CD4-positive, alpha-beta T cell treated with Interleukin-4 for 1 hour (primary cell): Measurements from ENCODE around the gene SPTBN5.

Source experiments
- DNase-seq, 2 donors: peaks; one replicate each; pipeline ENCODE4 v3.0.0-alpha.2; 2020 to 2022

SPTBN5 gene

DNA sequence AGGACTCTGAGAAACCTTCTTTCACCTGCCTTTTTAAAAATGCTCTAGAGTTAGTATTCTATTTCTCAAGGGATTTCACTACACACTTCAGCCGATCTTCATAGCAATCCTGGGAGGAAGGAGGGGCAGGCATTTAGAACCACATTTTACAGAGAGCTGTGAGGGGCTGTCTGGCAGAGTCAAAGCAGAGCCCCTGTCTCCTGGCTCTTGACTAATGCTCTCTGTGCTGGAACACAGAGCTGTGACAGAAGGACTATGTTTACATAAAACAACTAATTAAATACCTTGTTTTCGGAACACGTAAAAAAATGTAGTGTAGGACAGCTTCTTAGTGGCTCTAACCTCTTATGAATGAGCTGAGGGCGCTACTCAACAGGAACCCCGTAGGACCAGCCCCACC is 7.6 kb upstream of the SPTBN5 start:
- DNase-seq = no peak

DNA sequence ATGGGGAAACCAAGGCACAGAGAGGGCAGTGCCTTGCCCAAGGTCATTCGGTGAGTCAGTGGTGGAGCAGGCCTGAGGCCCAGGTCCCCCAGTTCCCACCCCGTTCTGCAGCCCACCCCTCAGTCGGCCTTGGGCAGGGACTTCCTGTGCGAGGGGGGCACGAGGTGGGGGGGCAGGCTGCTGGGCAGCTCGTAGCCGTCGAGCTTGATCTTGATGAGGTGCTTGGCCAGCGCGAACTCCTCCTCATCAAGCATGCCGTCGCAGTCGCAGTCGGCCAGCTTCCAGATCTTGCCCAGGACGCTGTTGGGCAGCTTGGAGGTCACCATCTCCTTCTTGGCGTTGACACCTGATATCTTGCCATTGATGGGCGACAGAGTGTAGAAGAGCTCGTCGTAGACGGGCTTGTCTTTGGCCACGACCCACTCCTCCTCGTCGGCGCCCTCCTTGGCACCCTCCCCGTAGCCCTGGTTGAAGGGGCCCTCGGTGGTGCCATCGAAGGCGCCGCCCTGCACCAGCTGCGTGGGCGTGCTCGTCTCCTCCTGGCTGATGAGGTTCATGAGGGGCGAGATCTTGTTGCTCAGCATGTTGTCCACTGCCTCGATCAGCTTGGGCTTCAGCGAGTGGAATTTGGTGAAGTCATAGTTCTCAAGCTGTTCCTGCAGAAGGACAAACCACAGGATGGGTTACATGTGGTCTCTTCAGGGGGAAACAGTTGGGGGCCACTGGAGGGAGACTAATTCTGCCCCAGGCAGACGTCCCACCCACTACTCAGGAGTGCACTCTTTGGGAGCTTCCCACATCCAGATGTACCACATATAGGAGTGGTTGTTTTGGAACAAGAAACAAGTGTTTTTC is 6.9 kb upstream of the SPTBN5 start:
- DNase-seq = no peak

GRCh38 chr15:41899854-41900442 is 6.1 kb upstream of the SPTBN5 start:
- DNase-seq = no peak

GRCh38 chr15:41897363-41897799 is 3.5 kb upstream of the SPTBN5 start:
- no peak for DNase-seq

GRCh38 chr15:41896566-41896965 is 2.7 kb upstream of the SPTBN5 start:
- DNase-seq = no peak

DNA sequence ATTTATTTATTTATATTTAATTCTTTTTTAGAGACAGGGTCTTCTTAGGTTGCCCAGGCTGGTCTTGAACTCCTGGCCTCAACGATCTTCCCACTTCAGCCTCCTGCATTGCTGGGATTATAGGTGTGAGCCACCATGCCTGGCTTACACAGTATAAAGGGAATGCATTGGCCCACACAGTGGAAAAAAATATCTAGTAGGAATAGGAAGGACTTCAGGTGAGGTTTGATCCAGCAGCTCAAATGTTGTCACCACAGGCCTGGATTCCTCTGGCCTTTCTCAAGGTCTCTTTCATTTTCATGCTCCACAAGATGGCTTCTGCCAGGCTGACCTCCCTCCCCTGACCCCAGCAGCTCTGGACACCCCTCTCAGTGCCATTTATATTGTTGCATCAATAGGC is 2.1 kb upstream of the SPTBN5 start:
- no peak for DNase-seq

DNA sequence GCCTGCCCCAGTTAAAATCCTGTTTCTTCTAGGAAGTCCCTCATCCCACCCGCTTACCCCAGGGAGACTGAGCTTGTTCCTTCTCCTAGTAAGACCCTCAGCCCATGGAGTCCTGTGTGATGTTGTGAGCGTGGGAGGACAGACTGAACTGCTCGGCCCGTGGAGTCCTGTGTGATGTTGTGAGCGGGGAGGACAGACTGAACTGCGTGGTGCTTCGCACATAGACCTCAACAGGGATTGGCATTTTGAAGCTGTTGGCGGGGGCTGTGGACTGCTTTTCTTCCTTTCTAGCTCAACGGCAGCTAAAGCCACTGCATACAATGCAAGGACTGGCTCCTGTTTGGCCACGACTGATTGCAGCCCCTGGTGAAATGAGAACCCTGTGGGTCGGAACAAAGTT is 1.6 kb upstream of the SPTBN5 start:
- DNase-seq = no peak

DNA sequence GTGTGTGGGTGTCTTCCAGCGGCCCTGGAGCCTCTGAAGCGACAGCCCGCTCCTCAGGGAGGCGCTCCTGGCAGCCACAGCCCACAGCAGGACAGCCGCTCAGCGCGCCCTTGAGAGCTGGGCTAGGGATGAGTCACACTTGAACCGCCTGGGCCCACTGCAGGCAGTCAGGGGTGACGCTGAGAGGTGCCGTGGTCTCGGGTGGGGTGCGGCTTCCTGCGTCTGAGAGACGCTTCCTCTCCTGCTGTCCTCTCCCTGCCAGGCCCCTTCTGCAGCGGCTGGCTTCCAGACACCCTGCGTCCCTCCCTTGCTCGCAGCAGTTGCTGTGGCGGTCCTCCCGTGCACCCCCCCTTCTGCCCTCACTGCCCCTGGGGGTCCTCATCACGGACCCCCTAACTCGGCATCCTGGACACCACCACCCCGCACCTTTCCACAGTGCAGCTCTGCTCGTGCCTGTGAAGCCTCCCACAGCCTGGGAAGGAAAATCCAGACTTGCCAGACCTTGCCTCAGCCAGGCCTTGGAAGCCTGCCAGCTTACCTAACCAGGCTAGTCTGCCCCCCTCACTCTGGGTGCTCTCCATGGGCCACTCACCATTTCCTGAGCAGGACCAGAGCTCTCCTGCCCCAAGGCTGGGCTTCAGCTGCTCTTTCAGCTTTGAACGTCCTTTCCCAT is 1.1 kb upstream of the SPTBN5 start:
- peak; percentile 89 to 93 for DNase-seq

GRCh38 chr15:41894251-41894790 is 468 bp upstream of the SPTBN5 start:
- no peak for DNase-seq

- DNase-seq = peak in 1 of 2 donors; percentile 23
Observed at GRCh38 chr15:41892621-41893421, 1.0 kb downstream of the SPTBN5 start.

GRCh38 chr15:41891946-41892345 is 1.9 kb downstream of the SPTBN5 start:
- no peak for DNase-seq

DNA sequence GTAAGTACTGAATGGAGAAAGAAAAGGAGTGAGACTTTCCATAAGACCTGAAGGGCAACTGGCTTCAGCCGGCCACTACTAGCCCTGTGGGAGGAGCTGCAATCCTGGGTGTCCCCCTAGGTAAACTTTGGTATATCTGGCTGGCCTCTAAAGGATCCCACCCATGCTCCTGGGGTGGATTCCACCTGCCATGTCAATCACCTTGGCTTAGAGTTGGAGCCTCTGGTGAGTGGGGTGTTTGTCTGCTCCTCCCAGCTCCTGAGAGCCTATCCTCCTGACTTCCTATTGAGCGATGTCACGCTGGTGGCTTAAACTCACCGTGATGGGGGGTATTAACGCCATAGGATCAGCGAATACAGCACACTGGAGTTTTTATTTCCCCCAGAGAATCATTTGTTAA is 2.6 kb downstream of the SPTBN5 start:
- no peak for DNase-seq

DNA sequence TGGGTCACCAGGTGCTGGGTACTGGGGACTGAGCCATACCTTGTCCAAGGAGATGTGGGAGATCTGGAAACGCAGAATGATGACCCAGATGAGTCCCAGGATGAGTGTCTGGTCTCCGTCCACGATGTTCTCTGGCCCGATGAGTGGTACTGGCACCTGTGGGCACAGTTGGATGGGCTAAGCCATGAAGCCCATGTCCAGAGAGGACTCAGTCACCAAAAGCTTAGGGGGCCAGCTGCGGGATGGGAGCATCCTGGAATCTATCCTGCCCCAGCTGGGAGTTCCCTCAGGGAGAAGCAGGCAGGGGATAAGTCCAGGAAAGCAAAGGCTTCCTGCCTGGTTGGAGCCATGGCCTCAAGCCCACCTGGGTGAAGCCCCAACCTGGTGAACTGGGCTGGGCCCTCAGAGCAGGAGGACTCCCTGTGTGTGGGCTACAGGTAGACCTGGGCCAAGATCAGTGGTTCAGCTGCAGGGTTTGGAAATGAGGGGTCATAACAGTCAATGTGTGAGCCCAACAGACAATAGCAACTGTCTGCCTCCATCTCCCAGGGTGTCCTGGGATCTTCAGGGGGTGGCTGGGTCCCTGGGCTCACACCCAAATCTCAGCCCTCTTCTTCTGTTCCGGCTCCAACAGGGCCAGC is 3.7 kb downstream of the SPTBN5 start:
- no peak for DNase-seq

DNA sequence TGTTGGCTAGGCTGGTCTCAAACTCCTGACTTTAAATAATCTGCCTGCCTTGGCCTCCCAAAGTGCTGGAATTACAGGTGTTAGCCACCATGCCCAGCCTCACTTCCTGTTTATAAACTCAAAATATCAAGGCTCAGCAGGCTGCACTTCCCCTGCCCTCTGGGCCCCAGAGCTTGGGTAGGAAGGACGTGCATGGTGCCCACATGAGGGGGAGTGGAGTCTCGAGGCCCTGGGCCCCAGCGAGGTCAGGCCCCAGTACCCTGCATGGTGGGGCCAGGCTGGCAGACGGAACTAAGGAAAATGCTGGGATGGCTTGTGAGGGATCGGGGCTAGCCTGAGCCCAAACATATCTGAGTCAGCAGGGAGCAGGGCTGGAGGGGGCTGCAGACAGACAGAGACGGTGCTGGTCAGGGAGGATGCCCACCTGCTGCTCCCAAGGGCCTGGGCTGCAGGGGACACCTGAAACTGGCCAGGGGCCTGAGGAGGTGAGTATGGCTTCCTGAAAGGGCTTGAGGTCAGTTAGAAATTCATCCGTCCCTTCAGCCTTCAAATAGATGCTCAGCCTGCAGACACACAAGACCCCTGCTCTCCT is 5.1 kb downstream of the SPTBN5 start:
- DNase-seq = peak in 1 of 2 donors; percentile 21

DNA sequence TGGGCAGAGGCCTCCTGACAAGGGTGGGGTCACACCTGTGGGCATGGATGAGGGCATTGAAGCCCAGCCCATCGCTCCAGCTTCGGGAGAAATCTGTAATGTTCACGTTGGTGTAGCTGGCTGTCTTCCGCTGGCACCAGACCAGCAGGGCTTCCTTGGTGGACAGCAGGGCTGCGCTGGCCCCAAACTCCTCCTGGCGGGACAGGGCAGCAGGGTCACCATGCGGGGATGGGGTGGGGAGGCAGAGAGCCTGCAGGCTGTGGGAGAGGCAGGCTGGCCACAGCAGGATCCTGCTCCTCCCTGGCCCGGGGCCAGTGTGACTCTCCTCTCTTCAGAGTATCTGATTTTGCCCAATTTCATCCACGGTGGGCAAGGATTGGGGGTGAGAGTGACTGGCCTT is 6.0 kb downstream of the SPTBN5 start:
- DNase-seq = no peak

- DNase-seq = no peak
Observed at GRCh38 chr15:41887161-41887560, 6.7 kb downstream of the SPTBN5 start.

- no peak for DNase-seq
Observed at GRCh38 chr15:41886741-41887140, 7.1 kb downstream of the SPTBN5 start.

DNA sequence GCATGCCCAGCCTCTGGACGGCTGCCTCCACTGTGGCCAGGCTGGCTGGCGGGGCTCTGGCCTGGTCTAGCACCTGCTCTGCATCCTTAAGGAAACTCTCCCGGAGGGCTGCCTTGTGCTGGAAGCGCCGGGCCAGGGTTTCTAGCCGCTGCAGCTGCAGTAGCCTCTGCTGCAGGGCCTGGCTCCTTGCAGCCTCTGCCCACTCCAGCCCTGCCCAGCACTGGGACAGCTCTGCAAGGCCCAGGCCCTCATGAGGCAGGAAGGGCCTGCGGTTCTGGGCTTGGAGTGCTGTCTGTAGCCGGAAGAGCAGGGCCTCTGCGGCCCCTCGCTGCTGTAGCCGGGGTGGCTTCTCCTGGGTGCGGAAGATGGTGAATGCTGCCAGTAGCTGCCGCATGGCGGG is 8.0 kb downstream of the SPTBN5 start:
- no peak for DNase-seq

DNA sequence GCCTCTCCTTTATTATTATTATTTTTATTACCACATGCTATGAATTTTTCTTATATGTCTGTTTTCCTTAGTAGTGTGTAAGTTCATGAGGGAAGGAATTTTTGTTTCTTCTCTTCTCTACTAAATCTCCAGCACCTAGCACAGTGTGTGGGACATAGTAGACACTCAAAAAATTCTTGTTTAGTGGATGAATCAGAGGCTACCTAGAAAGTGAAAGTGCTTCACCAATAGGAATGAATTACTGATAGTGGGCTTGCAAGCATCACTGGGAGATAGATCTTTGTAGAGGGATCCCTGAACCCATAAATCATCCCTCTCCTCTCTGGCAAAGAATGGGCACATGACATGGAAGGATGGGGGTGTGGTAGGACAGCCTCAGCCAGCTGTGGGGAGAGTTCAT is 8.5 kb downstream of the SPTBN5 start:
- no peak for DNase-seq

- no peak for DNase-seq
Observed at GRCh38 chr15:41884458-41884857, 9.4 kb downstream of the SPTBN5 start.

GRCh38 chr15:41883484-41883825 is 10.4 kb downstream of the SPTBN5 start:
- DNase-seq = no peak
